OCI-LY7 (cell line): ENCODE measurements around the gene ZNF783. TPM values are rescaled to one million over a fixed set of nuclear protein-coding genes. Genes with fewer than 3 reads are reported as not detected.
"Not testable (repeated sequence)": the region's sequence is repeated elsewhere in the genome, so short reads cannot be mapped to it uniquely, and the experiment has no call there.

ENCODE experiments used
- BruUV-seq: library from RNA; stranded (reverse); fragments of 400-500 nt; replicated peaks from 2 replicates; lab custom pipeline; 2021; lab: Mats Ljungman, UMichigan
- CTCF ChIA-PET: fragments of 300-600 bp; sonication (Branson Sonifier 250); formaldehyde crosslinking; loops from one replicate; lab custom pipeline; 2022; ENCODE audit warnings: antibody characterized with exemption; ENCODE audit not compliant: unreplicated experiment; lab: Charles Lee
- POLR2A ChIA-PET: fragments of 300-600 bp; sonication (Branson Sonifier 250); formaldehyde crosslinking; loops from one replicate; lab custom pipeline; 2022; ENCODE audit warnings: antibody characterized with exemption; lab: Charles Lee
- DNase-seq: peaks from one replicate; pipeline ENCODE4 v3.0.0-alpha.2; 2015; ENCODE audit warnings: low spot score
- H2AFZ ChIP-seq: fragments of 200-600 bp; sonication (generic), shearing (Covaris generic); 2 replicates; pipeline ENCODE4 v1.6.1; 2014; ENCODE audit warnings: mild to moderate bottlenecking, antibody characterized with exemption, low read length, moderate library complexity
- H3K27ac ChIP-seq: fragments of 200-600 bp; sonication (generic); 2 replicates; pipeline ENCODE4 v1.5.1; 2014; ENCODE audit warnings: mixed run types, low read depth, mild to moderate bottlenecking, moderate library complexity, low read length, inconsistent platforms; ENCODE audit not compliant: poor library complexity, severe bottlenecking
- H3K36me3 ChIP-seq: fragments of 200-600 bp; sonication (generic); 2 replicates; pipeline ENCODE4 v1.6.1; 2014; ENCODE audit warnings: mild to moderate bottlenecking, antibody characterized with exemption, low read length, moderate library complexity, mixed read lengths; ENCODE audit not compliant: insufficient read depth
- H3K4me1 ChIP-seq: fragments of 200-600 bp; sonication (generic); 2 replicates; pipeline ENCODE4 v1.5.1; 2014; ENCODE audit warnings: mild to moderate bottlenecking, low read length; ENCODE audit not compliant: insufficient read depth, poor library complexity, severe bottlenecking
- H3K4me2 ChIP-seq: fragments of 200-600 bp; sonication (generic); 2 replicates; pipeline ENCODE4 v1.6.1; 2014; ENCODE audit warnings: mild to moderate bottlenecking, low read length
- H3K4me3 ChIP-seq: fragments of 200-600 bp; sonication (generic); 2 replicates; pipeline ENCODE4 v1.5.1; 2014; ENCODE audit warnings: mild to moderate bottlenecking, low read depth, low read length; ENCODE audit not compliant: poor library complexity, severe bottlenecking
- H3K79me2 ChIP-seq: fragments of 200-600 bp; sonication (generic); 2 replicates; pipeline ENCODE4 v1.6.1; 2016; ENCODE audit warnings: low read depth, mild to moderate bottlenecking, low read length, moderate library complexity, mixed read lengths; ENCODE audit not compliant: insufficient read depth
- H3K9me2 ChIP-seq: fragments of 200-600 bp; sonication (generic); 2 replicates; pipeline ENCODE4 v1.6.1; 2016; ENCODE audit warnings: mild to moderate bottlenecking, low read length, mixed read lengths; ENCODE audit not compliant: insufficient read depth
- H3K9me3 ChIP-seq: fragments of 200-600 bp; sonication (generic); 2 replicates; pipeline ENCODE4 v1.6.1; 2014; ENCODE audit warnings: mild to moderate bottlenecking, mixed run types, low read length, mixed read lengths
- H4K20me1 ChIP-seq: fragments of 200-600 bp; sonication (generic); 2 replicates; pipeline ENCODE4 v1.6.1; 2014; ENCODE audit warnings: mild to moderate bottlenecking, antibody characterized with exemption, low read length, moderate library complexity, mixed read lengths; ENCODE audit not compliant: insufficient read depth
- CTCF ChIP-seq: fragments of 200-600 bp; sonication (generic); conservative IDR thresholded peaks from 2 replicates; pipeline ENCODE4 v1.5.1; 2014; ENCODE audit warnings: mild to moderate bottlenecking, antibody characterized with exemption, low read length, moderate library complexity, mixed read lengths
- EZH2phosphoT487 ChIP-seq: fragments of 200-600 bp; sonication (generic); IDR thresholded peaks from 2 replicates; pipeline ENCODE4 v1.6.1; 2018; ENCODE audit warnings: low read depth, borderline replicate concordance, mild to moderate bottlenecking, mixed run types, antibody characterized with exemption, low read length, moderate library complexity, mixed read lengths
- intact Hi-C: fragments of 100-400 bp; cut with micrococcal nuclease; formaldehyde crosslinking; loops from one replicate; pipeline ENCODE4 v1.10.0; 2022; ENCODE audit not compliant: unreplicated experiment
- total RNA-seq, 2 experiments: library from RNA; depleted of rRNA in 1 of 2; stranded (reverse); fragments of >200 nt in 1 of 2; shearing (Covaris generic) in 1 of 2; gene quantifications; 2 replicates each; pipeline ENCODE4 v1.2.3, GENCODE V29; 2014 to 2022

The ZNF783 gene
- total RNA-seq, 2 experiments from 2014 or later, result 13.1 to 18.8 TPM

- no peak overlapping the region for H3K4me2 ChIP-seq
- no peak for TF ChIP-seq EZH2phosphoT487
- no peak for TF ChIP-seq CTCF
- no peak overlapping the region for H3K27ac ChIP-seq
- no TSS peak for BruUV-seq
- no peaks in the 10 kb centered on the region for H3K9me2 ChIP-seq
- no peak overlapping the region for H2AFZ ChIP-seq
- POLR2A ChIA-PET, result no interaction called here
- no peaks in the 10 kb centered on the region for H3K9me3 ChIP-seq
- no peak overlapping the region for H3K4me3 ChIP-seq
- peaks cover 16% of the 10 kb centered on the region for H3K36me3 ChIP-seq
- H3K79me2 ChIP-seq, result no peaks in the 10 kb centered on the region
- no peak for DNase-seq
- no peaks in the 10 kb centered on the region for H4K20me1 ChIP-seq
- intact Hi-C loops, result no loop called here
- CTCF ChIA-PET, result no interaction called here
- no peaks in the 10 kb centered on the region for H3K4me1 ChIP-seq
Observed at GRCh38 chr7:149224352-149224751, 37.6 kb upstream of the ZNF783 start.

GRCh38 chr7:149225106-149225505 is 36.9 kb upstream of the ZNF783 start:
- Histone ChIP-seq H4K20me1 (no peaks in the 10 kb centered on the region), H3K79me2 (no peaks in the 10 kb centered on the region), H3K9me3 (no peaks in the 10 kb centered on the region), H3K36me3 (peaks cover 16% of the 10 kb centered on the region; the same call in 1 of the 2 replicates), H3K27ac (no peak overlapping the region), H3K9me2 (no peaks in the 10 kb centered on the region), H2AFZ (no peak overlapping the region), H3K4me2 (no peak overlapping the region), H3K4me3 (no peak overlapping the region), H3K4me1 (no peaks in the 10 kb centered on the region)
- ChIA-PET CTCF (no interaction called here), POLR2A (no interaction called here)
- intact Hi-C loops, result no loop called here
- TF ChIP-seq EZH2phosphoT487 (no peak), CTCF (no peak)
- no TSS peak for BruUV-seq
- DNase-seq, result no peak

GRCh38 chr7:149225656-149226055 is 36.3 kb upstream of the ZNF783 start:
- intact Hi-C loops, result no loop called here
- CTCF ChIA-PET, result no interaction called here
- Histone ChIP-seq H4K20me1 (no peaks in the 10 kb centered on the region), H3K9me3 (no peaks in the 10 kb centered on the region), H2AFZ (no peak overlapping the region), H3K4me2 (no peak overlapping the region), H3K27ac (no peak overlapping the region), H3K4me1 (no peaks in the 10 kb centered on the region), H3K4me3 (no peak overlapping the region), H3K9me2 (no peaks in the 10 kb centered on the region), H3K36me3 (peaks cover 13% of the 10 kb centered on the region; the same call in 1 of the 2 replicates), H3K79me2 (no peaks in the 10 kb centered on the region)
- no TSS peak for BruUV-seq
- no peak for DNase-seq
- TF ChIP-seq EZH2phosphoT487, result no peak
- no peak for TF ChIP-seq CTCF
- POLR2A ChIA-PET, result interaction anchor here (0.6 kb wide), 1 partner anchor 100 kb away, joined by 7 read pairs; no protein-coding TSS in a partner anchor

DNA sequence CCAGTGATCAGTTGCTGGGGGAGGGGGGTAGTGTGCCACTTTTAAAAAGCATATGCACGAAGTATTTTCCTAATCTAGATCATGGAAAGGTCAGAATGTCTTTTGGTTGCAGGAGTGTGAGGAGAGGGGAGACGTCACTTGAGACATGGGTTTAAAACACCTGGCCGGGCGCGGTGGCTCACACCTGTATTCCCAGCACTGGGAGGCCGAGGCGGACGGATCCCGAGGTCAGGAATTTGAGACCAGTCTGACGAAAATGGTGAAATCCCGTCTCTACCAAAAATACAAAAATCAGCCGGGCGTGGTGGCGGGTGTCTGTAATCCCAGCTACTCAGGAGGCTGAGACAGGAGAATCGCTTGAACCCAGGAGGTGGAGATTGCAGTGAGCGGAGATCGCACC is 35.6 kb upstream of the ZNF783 start:
- H3K27ac ChIP-seq, H3K4me2 ChIP-seq, H3K4me1 ChIP-seq, H3K9me3 ChIP-seq, H2AFZ ChIP-seq, BruUV-seq, H3K9me2 ChIP-seq, CTCF ChIA-PET, H4K20me1 ChIP-seq, DNase-seq, H3K4me3 ChIP-seq, H3K36me3 ChIP-seq, H3K79me2 ChIP-seq, intact Hi-C loops: not testable (repeated sequence)
- POLR2A ChIA-PET, result interaction anchor here (0.6 kb wide), 1 partner anchor 99 kb away, joined by 7 read pairs; no protein-coding TSS in a partner anchor
